ENCODE data around the gene CEBPG.
A peak's percentile ranks its signal among the peaks of the same experiment; 100 is the strongest.

CEBPG gene

GRCh38 chr19:33373453-33374235 lies at the start of gene CEBPG:
CEBPG (plus strand) TSS chr19:33373709; CDS start chr19:33379240, 5,531 bp downstream.
- DNase-seq (ENCODE audit: low spot score): peak; percentile 99

- no peak for DNase-seq (ENCODE audit: low spot score)
Measured at GRCh38 chr19:33324628-33325027, 48.9 kb upstream of the CEBPG start.

GRCh38 chr19:33325920-33326319 lies 47.6 kb upstream of the CEBPG start:
- DNase-seq (ENCODE audit: low spot score): no peak

- DNase-seq (ENCODE audit: low spot score): no peak
Measured at GRCh38 chr19:33329060-33329459, 44.4 kb upstream of the CEBPG start.

GRCh38 chr19:33329736-33330135 lies 43.8 kb upstream of the CEBPG start:
- DNase-seq (ENCODE audit: low spot score): no peak

GRCh38 chr19:33332248-33332647 lies 41.3 kb upstream of the CEBPG start:
- no peak for DNase-seq (ENCODE audit: low spot score)

- no peak for DNase-seq (ENCODE audit: low spot score)
Measured at GRCh38 chr19:33333151-33333550, 40.4 kb upstream of the CEBPG start.

GRCh38 chr19:33333642-33334041 lies 39.9 kb upstream of the CEBPG start:
- DNase-seq (ENCODE audit: low spot score): no peak

GRCh38 chr19:33334271-33334670 lies 39.2 kb upstream of the CEBPG start:
- DNase-seq (ENCODE audit: low spot score): no peak

GRCh38 chr19:33335446-33335845 lies 38.1 kb upstream of the CEBPG start:
- DNase-seq (ENCODE audit: low spot score): no peak

- DNase-seq (ENCODE audit: low spot score): no peak
Measured at GRCh38 chr19:33339016-33339984, 34.2 kb upstream of the CEBPG start.

- DNase-seq (ENCODE audit: low spot score): no peak
Measured at GRCh38 chr19:33340991-33341390, 32.5 kb upstream of the CEBPG start.

- no peak for DNase-seq (ENCODE audit: low spot score)
Measured at GRCh38 chr19:33343301-33343700, 30.2 kb upstream of the CEBPG start.

GRCh38 chr19:33343859-33344572 lies 29.5 kb upstream of the CEBPG start:
- DNase-seq (ENCODE audit: low spot score): no peak

GRCh38 chr19:33344573-33344925 lies 29.0 kb upstream of the CEBPG start:
- DNase-seq (ENCODE audit: low spot score): no peak

- DNase-seq (ENCODE audit: low spot score): no peak
Measured at GRCh38 chr19:33345163-33345562, 28.3 kb upstream of the CEBPG start.

- no peak for DNase-seq (ENCODE audit: low spot score)
Measured at GRCh38 chr19:33346665-33347064, 26.8 kb upstream of the CEBPG start.

GRCh38 chr19:33347300-33347699 lies 26.2 kb upstream of the CEBPG start:
- no peak for DNase-seq (ENCODE audit: low spot score)

- DNase-seq (ENCODE audit: low spot score): no peak
Measured at GRCh38 chr19:33348301-33349010, 25.1 kb upstream of the CEBPG start.

- DNase-seq (ENCODE audit: low spot score): no peak
Measured at GRCh38 chr19:33349319-33350289, 23.9 kb upstream of the CEBPG start.

Data from left forelimb (tissue), 1 donor.